ENCODE data around the gene PAPPA. TPM values are rescaled to one million over a fixed set of nuclear protein-coding genes. Genes with fewer than 3 reads are reported as not detected.

Gene PAPPA
- polyA plus RNA-seq, 1 donor from 2014 or later: 0.41 TPM

DNA sequence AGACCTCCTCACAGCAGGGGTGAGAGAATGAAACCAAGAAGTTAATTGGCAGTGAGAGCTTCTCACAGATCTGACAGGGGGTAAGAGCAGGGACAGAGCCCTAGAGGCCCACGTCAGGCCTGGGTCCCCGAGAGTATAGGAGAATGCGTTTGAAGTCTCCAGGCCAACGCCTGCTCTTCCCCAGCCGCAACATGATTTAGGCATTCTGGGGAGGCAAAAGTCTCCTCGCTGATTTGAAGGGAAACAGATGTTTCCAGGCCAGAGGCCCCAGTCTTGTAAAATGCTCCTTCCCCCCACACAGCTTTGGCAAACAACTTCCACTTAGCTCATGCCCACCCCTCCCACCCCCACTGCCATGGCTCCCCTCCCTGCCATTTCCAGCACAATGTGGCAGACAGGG is 294.3 kb downstream of the PAPPA start:
- no peaks in the 10 kb centered on the region for H4K20me1 ChIP-seq (ENCODE audit: insufficient read depth)
- H3K4me3 ChIP-seq (ENCODE audit: low read length): no peak overlapping the region
- H3K9me2 ChIP-seq (ENCODE audit: insufficient read depth, low read length): no peaks in the 10 kb centered on the region
- H3K9ac ChIP-seq (ENCODE audit: low read length): no peak overlapping the region
- no peaks in the 10 kb centered on the region for H3K36me3 ChIP-seq (ENCODE audit: insufficient read depth, low read length)
- H2AFZ ChIP-seq (ENCODE audit: low read depth, low read length): no peak overlapping the region
- TF ChIP-seq, protein P1, sequence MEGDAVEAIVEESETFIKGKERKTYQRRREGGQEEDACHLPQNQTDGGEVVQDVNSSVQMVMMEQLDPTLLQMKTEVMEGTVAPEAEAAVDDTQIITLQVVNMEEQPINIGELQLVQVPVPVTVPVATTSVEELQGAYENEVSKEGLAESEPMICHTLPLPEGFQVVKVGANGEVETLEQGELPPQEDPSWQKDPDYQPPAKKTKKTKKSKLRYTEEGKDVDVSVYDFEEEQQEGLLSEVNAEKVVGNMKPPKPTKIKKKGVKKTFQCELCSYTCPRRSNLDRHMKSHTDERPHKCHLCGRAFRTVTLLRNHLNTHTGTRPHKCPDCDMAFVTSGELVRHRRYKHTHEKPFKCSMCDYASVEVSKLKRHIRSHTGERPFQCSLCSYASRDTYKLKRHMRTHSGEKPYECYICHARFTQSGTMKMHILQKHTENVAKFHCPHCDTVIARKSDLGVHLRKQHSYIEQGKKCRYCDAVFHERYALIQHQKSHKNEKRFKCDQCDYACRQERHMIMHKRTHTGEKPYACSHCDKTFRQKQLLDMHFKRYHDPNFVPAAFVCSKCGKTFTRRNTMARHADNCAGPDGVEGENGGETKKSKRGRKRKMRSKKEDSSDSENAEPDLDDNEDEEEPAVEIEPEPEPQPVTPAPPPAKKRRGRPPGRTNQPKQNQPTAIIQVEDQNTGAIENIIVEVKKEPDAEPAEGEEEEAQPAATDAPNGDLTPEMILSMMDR (IDR thresholded peaks at IDR 0.05; ENCODE audit: poor library complexity, severe bottlenecking): no peak
- no peak for TF ChIP-seq TAF1 (IDR thresholded peaks at IDR 0.05; ENCODE audit: low read depth)
- no peak for TF ChIP-seq EZH2 (IDR thresholded peaks at IDR 0.05; ENCODE audit: borderline replicate concordance, insufficient read depth, low read length, poor library complexity, severe bottlenecking)
- TF ChIP-seq POLR2AphosphoS5 (IDR thresholded peaks at IDR 0.05): no peak
- no peak for TF ChIP-seq RAD21 (conservative IDR thresholded peaks at IDR 0.05)
- H3K27ac ChIP-seq (ENCODE audit: low read length): no peak overlapping the region
- no peak overlapping the region for H3K4me2 ChIP-seq (ENCODE audit: low read length)
- no peaks in the 10 kb centered on the region for H3K27me3 ChIP-seq (ENCODE audit: insufficient read depth, low read depth, low read length)
- H3K9me3 ChIP-seq (ENCODE audit: low read length): no peaks in the 10 kb centered on the region
- H3F3A ChIP-seq (ENCODE audit: insufficient read depth, low read length, poor library complexity, severe bottlenecking): no peaks in the 10 kb centered on the region
- no peaks in the 10 kb centered on the region for H3K79me2 ChIP-seq (replicated peaks; ENCODE audit: insufficient read depth, low read length)

DNA sequence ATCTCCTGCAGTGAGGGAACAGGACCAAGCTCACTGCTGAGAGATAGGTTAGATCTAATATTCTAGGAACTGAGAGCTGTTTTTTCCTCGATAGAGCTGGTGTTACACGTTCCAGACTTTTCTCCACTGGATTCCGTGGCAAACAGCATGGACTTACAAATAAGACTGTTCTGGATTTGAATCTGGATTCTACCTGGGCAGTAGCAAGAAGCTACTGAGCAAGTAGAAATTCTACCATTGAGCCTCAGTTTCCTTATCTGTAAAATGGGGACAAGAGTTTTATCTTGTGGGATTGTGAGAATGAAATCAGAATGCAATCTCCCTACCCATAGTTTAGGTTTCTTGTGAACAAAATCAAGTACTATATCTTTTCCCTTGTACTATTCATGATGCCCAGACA is 294.8 kb downstream of the PAPPA start:
- no peak overlapping the region for H3K27ac ChIP-seq (ENCODE audit: low read length)
- H3K27me3 ChIP-seq (ENCODE audit: insufficient read depth, low read depth, low read length): no peaks in the 10 kb centered on the region
- no peaks in the 10 kb centered on the region for H3K9me3 ChIP-seq (ENCODE audit: low read length)
- H4K20me1 ChIP-seq (ENCODE audit: insufficient read depth): no peaks in the 10 kb centered on the region
- TF ChIP-seq, protein P2, sequence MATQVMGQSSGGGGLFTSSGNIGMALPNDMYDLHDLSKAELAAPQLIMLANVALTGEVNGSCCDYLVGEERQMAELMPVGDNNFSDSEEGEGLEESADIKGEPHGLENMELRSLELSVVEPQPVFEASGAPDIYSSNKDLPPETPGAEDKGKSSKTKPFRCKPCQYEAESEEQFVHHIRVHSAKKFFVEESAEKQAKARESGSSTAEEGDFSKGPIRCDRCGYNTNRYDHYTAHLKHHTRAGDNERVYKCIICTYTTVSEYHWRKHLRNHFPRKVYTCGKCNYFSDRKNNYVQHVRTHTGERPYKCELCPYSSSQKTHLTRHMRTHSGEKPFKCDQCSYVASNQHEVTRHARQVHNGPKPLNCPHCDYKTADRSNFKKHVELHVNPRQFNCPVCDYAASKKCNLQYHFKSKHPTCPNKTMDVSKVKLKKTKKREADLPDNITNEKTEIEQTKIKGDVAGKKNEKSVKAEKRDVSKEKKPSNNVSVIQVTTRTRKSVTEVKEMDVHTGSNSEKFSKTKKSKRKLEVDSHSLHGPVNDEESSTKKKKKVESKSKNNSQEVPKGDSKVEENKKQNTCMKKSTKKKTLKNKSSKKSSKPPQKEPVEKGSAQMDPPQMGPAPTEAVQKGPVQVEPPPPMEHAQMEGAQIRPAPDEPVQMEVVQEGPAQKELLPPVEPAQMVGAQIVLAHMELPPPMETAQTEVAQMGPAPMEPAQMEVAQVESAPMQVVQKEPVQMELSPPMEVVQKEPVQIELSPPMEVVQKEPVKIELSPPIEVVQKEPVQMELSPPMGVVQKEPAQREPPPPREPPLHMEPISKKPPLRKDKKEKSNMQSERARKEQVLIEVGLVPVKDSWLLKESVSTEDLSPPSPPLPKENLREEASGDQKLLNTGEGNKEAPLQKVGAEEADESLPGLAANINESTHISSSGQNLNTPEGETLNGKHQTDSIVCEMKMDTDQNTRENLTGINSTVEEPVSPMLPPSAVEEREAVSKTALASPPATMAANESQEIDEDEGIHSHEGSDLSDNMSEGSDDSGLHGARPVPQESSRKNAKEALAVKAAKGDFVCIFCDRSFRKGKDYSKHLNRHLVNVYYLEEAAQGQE (IDR thresholded peaks at IDR 0.05; ENCODE audit: borderline replicate concordance): no peak
- TF ChIP-seq TAF1 (IDR thresholded peaks at IDR 0.05; ENCODE audit: low read depth): no peak
- TF ChIP-seq POLR2AphosphoS5 (IDR thresholded peaks at IDR 0.05): no peak
- TF ChIP-seq SMC3 (conservative IDR thresholded peaks at IDR 0.05; ENCODE audit: poor library complexity): no peak
- TF ChIP-seq, protein P1 (IDR thresholded peaks at IDR 0.05; ENCODE audit: poor library complexity, severe bottlenecking): no peak
- no peak for TF ChIP-seq RAD21 (conservative IDR thresholded peaks at IDR 0.05)
- TF ChIP-seq EZH2 (IDR thresholded peaks at IDR 0.05; ENCODE audit: borderline replicate concordance, insufficient read depth, low read length, poor library complexity, severe bottlenecking): no peak
- no peak for TF ChIP-seq EP300 (conservative IDR thresholded peaks at IDR 0.05; ENCODE audit: poor library complexity, severe bottlenecking)
- no peak for TF ChIP-seq MXI1 (conservative IDR thresholded peaks at IDR 0.05; ENCODE audit: poor library complexity, severe bottlenecking)
- no peak overlapping the region for H3K4me3 ChIP-seq (ENCODE audit: low read length)
- no peaks in the 10 kb centered on the region for H3K79me2 ChIP-seq (replicated peaks; ENCODE audit: insufficient read depth, low read length)
- H3K36me3 ChIP-seq (ENCODE audit: insufficient read depth, low read length): no peaks in the 10 kb centered on the region
- H3K9ac ChIP-seq (ENCODE audit: low read length): no peak overlapping the region
- no peaks in the 10 kb centered on the region for H3K9me2 ChIP-seq (ENCODE audit: insufficient read depth, low read length)
- H3K4me2 ChIP-seq (ENCODE audit: low read length): no peak overlapping the region
- H2AFZ ChIP-seq (ENCODE audit: low read depth, low read length): no peak overlapping the region
- H3F3A ChIP-seq (ENCODE audit: insufficient read depth, low read length, poor library complexity, severe bottlenecking): no peaks in the 10 kb centered on the region
